Measurements from ENCODE around the gene PRSS38.

PRSS38 gene

DNA sequence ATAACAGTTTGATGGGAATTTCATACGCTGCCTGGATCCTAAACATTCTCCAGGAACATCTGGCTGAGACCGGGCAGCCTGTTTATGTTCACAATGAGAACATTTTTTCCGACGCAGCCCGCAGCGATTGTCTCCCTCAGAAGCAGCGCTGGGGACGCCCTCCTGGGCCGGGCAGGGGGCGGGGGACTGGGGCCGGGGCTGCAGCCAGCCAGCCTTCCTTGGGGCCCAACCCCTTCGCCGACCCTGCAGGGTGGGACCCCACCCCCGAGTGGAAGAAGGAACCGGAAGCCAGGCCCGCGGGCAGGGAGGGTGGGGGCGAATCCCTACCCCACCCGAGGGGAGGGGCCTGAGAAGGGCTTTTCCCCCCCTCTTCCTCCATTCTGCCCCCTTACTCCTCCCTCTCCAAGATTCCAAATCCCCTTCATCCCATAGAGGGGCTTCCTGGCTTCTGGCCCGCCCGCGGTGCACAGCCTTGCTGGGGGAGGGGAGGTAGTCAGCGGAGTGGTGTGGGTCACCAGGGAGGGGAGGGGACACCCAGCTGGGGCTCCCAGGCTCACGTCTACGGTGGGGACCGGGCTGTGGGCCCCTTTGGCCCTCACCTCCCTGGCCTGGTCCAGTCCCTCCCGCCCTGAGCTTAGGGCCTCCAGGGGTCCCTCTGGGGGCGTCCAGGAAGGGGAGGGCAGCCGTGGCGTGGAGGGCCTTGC, 71.7 kb downstream of the PRSS38 start:
- peak; percentile 30 for DNase-seq

DNA sequence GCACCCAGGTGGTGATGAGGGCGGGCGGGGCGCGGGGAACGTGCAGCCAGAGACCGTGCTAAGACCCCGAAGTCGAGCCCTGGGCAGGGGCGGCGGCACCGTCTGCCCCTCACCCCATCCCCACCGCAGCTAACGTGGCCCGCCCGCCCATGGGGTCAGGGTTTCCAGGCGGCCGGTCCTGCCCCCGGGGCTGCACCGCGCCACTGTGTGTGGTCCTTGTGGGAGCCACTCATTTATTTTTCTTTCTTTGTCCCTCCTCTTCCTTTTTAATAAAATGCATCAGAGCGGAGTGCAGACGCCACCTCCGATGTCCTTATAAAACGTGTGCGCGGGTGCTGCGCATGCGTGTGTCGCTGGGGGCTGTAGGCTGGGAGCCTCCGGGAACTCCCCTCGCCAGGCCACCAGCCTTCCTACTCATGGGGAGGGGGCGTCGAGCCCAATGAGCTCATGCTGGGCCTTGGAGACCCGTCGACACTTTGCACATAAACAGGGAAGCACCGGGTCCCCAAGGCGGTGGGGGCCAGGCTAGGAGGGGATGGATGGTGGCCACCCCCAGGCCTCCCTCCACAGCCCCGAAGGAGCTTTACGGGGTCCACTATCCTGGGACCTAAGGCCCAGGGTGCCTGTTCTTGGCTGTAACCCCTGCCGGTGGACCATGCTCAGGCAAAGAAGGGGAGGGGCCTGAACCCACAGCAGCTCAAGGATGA, 72.4 kb downstream of the PRSS38 start:
- DNase-seq = peak; percentile 52

DNA sequence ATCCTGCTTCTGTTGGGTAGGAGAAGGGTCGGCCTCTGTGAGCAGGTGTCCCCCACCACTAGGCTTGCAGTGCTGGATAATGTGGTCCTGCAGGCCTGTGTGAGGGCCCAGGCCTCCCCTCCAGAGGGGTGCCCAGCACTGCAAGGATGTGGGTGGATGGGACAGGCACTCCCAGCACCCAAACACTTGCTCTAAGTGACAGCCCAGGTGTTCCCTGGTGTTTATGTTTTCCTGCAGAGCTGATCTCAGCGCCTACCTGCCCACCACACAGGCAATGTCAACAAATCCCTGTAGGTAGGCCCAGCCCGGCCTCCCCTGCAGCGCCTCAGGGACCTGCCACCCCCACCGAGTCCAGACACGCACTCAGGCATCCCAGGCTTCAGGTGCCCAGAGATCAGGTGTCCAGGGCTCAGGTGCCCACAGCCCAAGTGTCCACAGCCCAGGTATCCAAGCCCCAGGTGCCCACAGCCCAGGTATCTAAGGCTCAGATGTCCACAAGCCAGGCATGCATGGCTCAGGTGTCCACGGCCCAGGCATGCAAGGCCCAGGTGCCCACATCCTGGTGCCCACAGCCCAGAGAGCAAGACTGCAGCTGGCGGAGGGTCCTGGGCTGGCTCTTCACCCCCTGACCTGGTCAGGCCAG, 73.0 kb downstream of the PRSS38 start:
- DNase-seq = no peak

DNA sequence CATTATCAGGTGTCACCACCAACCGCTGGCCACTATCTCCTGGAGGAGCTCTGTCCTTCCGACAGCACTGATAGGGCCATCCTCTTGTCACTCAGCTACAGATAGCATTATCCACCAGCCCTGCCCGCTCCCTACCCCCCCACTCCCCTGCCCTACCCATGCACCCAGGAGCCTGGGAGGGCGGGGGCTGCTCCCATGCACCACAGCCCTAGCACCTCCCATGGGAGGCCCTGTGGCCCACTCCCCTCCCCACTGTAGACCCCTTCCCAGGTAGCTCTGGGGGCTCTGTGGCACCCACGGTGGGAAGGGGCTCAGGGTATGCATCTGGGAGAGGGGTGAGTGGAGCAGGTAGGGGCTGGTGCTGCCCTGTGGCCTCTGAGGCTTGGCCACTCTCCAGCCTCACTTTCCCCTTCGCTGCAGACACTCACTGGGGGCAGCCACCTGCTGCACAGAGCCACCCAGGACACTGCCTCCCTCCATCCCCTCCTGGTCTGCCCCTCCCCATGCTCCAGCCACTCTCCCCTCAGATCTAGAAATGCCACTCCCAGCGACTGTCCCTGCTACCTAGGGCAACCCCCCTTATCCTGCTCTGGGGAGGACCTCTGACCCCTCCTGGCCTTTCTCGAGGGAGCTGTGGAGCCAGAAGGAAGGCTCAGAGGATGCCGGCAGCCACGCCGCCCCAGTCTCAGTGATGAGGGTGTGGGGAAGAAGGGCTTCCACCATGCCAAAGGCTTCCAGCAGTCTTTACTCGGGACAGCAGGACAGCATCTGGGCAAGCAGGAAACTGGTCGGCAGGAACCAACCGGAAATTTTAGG, 73.8 kb downstream of the PRSS38 start:
- DNase-seq = no peak

DNA sequence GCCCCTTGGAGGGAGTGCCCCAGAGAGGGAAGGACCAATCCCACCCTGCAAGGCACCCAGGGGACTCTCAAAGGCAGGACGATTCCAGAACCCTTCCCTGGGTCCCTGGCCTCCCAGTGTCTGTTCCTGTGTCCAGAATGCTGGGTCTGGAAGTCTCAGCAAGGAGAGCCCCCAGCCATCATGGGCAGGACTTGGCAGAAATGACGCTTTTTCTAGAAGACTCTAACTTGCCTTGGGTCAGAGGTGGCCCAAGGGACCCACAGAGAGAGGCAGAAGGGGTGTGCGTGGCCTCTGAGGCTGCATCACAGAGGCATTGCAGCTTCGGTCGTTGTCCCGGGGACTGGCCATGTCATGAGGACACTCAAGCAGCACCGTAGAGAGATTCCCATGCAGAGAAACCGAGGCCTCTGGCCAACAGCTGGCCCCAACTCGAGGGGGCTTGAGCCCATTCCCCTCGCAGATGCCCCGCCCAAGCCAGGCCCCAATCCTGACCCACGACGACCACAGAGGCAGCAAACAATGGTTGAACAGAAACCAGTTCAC, 74.5 kb downstream of the PRSS38 start:
- DNase-seq = no peak

DNA sequence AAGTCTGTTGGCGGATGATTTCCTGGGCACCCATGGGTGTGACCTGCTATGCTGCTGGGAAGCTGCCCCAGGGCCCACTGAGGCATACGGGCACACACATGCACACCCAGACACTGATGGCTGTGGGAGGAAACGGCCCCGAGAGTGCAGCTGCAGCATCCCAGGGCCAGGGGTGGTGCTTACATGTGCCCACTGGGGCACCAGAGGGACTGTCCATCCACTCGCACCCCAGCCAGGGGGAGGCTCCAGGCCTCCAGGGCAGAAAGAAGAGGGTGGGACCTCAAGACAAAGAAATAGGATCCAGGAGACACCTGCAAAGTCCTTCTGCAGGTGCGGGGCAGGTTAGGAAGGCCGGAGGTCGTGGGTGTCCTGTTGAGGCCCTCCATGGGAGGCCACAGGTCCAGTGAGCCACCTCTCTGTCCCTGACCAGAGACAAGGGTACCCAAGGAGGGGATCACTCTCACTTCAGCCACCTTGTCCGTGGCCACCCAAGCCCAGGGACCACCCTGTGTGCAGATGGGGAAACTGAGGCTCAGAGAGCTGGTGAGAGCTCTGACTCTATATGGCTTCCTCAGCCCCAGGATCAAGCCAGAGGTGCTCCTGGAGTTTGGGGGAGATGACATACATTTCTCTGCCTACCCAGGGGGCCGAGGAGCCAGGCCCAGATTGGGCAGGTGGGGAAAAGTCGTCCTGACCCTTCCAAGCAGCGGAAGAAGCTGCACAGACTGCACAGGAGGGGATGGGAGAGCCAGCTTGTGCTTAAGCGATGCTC, 75.2 kb downstream of the PRSS38 start:
- no peak for DNase-seq

DNA sequence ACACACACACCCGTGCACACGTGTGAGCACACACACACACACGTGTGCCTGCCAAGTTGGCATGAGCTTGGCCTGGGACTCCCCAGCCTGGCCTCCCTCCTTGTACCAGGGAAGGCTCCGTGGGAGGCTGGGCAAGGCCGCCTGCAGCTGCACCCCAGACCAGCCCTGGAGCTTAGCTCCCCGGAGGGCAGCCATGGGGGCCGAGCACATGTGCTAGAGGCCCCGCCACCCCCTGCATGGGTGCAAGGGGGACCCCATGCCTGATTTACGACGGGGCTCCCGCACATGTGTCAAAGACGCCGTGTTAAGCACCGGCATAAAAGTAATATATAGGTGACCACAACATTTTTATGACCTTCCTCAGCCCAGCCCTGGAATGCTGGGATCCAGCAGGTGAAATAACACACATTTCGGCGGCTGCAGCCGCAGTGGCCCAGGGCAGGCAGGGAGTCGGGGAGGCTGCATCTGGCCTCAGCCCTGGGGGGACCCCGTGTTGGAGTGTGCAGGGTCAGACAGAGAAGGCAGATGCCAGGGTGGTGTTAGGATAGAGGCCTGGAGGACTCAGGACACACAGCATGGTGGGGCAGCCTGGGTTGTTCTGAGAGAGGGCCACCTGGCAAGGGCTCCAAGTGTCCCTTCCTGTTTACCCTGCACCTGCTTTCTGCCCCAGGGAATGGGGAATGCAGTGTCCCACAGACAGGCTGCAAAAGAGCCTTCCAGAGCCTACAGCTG, 75.9 kb downstream of the PRSS38 start:
- no peak for DNase-seq

DNA sequence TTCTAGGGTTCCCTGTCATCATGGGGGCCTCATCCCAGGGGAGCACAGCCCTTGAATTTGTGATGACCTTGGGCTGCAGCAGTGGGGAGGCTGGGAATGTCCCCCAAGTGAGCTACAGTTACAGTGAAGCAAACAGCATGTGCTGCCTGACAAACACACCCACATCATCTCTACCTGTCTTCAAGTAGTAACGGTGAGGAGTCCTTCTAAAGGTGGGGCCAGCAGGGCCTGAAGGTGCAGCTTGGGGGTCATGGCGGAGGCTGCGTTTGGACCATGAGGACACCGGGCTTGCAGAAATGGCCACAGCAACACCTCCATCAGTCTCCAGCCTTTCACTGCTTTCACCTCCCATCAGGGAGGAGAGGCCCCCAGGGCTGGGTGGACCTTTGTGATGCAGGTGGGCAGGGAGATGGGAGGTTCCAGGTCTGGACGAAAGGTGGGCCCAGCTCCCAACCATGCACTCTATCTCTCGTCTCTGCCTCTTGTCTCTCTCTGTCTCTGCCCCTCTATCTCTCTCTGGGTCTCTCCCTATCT, 76.5 kb downstream of the PRSS38 start:
- no peak for DNase-seq

DNA sequence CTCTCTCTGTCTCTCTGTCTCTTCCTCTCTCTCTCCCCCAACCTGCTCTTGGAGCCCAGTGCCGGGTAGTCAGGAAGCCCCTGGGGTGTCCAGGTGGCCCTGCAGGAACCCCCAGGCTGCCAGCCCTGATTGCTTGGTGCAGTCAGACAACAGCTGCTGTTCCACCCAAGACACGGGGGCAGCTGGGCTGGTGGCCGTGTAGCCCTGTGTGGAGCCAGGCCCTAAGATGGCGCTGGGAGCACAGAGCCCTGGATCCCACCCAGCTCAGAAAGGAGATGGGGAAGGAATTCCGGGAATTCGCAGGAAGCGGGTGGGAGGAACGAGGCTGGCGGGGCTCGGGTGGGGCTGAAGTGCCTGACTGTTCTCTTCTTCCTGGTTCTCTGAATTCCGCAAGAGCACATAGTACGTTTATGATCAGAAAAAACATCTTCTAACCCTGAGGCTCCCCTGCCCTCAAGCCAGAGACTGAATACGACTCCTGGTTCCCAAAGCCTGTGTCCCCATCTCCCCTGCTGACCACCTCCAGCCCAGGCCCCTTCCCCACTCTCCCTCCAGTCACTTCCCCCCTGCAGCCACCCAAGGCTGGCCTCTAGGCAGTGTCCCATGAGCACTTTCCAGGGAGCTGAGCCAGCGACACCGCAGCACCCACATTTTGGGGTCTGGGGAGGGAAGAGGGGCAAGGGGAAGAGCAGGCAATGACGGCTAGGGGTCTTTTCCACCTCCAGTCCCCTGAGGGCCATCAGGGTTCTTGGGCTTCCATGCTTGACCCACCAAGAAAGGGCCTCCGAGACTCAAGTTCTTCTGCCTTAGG, 77.2 kb downstream of the PRSS38 start:
- DNase-seq = peak; percentile 0

DNA sequence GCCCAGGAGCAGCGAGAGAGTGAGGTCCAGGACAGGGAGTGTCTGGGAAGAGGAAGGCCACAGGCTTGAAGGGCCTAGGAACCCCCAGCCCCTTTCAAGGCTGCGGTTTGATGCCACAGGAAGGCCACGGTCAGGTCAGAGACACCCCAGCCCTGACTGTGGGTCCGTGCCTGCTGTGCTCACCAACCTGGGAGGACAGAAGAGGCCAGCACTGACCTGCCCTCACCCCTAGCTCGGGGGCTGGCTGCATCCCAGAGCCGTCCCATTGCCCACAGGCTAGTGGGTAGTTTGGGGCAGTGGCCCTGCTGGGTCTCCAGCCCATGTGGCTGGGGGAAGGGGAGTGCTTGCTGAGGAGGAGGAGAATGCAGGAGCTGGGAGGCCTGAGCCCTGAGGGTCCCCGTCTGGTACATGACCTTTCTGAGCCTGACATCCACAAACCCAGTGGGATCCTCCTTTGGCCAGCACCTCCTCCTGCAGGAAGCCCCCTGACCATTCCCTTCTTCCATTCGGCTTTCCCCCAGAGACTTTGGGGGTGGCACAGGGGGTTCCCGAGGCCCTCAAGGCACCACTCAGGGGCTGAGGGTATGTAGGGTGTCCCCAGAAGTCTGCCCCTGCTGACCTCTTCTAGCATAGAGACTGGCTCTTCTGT, 77.9 kb downstream of the PRSS38 start:
- peak; percentile 0 for DNase-seq

DNA sequence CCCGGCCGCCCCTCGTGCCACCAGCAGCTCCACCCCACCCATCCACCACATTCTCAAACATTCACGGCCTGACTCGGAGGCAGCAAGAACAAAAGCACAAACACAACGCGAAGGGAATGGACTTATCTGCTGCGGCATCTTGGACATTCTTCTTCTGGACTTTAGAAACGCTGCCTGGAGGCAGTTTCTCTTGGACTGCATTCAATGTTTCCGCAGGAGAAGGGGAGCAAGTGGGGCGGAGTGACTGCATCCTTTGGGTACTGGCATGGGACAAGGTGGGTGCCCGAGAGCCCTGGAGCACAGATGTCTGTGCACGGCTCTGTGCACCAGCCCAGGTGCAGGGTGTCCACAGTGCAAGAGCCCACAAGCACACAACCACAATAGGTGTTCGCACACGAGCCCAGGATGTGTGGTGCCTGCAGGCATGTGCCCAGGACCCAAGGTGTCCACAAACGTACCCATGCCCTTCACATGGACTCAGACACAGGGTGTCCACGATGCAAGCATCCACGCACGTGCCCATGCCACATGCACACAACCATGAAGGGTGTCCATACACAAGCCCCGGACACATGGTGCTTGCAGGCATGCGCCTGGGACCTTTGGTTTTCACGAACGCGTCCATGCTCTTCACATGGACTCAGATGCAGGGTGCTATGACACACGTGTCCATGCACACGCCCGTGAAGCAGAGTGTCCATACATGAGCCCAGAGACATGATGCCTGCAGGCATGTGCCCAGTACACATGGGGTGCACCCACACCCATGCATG, 78.7 kb downstream of the PRSS38 start:
- DNase-seq = peak; percentile 1

DNA sequence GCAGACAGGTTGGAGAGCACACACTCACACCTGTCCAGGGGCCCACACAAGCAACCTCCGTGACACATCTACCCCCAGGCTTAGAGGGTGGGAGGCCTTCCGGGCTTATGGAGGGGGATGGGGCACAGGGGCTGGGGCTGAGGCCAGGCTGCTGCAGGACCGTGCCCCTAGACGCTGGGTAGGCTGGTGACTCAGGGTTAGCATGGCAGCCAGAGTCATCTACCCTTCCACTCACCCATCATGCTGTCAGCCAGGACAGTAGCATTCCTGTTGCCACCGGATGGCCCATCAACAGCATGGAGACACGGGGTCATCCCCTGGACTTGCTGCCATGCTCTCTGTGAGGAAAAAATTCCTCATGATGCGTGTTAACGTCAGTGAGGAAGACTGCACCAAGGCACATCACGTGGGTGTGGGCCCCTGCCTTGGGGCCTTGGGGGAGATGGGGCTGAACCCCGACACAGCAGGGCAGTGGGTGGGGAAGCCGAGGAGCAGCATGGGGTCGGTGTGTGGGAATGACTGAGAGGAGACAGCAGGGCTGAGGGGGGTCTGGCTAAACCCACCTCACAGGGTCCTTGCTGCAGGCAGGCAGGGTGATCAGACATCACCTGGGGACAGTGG, 79.5 kb downstream of the PRSS38 start:
- peak; percentile 0 for DNase-seq
